ENCODE measurements around the gene PEX14.

- TF ChIP-seq POLR2AphosphoS5 (IDR thresholded peaks at IDR 0.05; ENCODE audit: insufficient read depth in 1 of 2, low read depth in 1 of 2): no peak
- TF ChIP-seq CTCF (IDR thresholded peaks at IDR 0.05): no peak
- TF ChIP-seq POLR2A (IDR thresholded peaks at IDR 0.05): no peak
Measured at GRCh38 chr1:10617931-10618885, 143.5 kb downstream of the PEX14 start.
